Central memory CD4-positive, alpha-beta T cell (primary cell): ENCODE measurements around the gene NMT1.

ENCODE experiments used
- DNase-seq: peaks from one replicate; pipeline ENCODE4 v3.0.0; 2022
- total RNA-seq, 3 experiments: gene quantifications; one replicate each; lab custom pipeline; 2026; lab: John Stamatoyannopoulos, UW

NMT1 gene
- 89.7 to 246 (median 156) reads per million in 3 experiments for total RNA-seq

GRCh38 chr17:45060797-45061605 lies at the start of gene NMT1:
NMT1 (plus strand) TSS chr17:45061317; CDS start chr17:45061330, 13 bp downstream.
- peak; percentile 97 for DNase-seq

GRCh38 chr17:45011767-45012166 lies 49.4 kb upstream of the NMT1 start:
- DNase-seq = no peak

GRCh38 chr17:45013021-45013997 lies 47.8 kb upstream of the NMT1 start:
- DNase-seq = no peak

- DNase-seq = no peak
Observed at GRCh38 chr17:45016237-45016636, 44.9 kb upstream of the NMT1 start.

- DNase-seq = no peak
Observed at GRCh38 chr17:45016823-45017222, 44.3 kb upstream of the NMT1 start.

GRCh38 chr17:45018514-45018847 lies 42.6 kb upstream of the NMT1 start:
- no peak for DNase-seq

GRCh38 chr17:45018848-45019711 lies 42.0 kb upstream of the NMT1 start:
- DNase-seq = peak; percentile 10

GRCh38 chr17:45020354-45021138 lies 40.6 kb upstream of the NMT1 start:
- DNase-seq = no peak

GRCh38 chr17:45021607-45022287 lies 39.4 kb upstream of the NMT1 start:
- DNase-seq = peak; percentile 55

GRCh38 chr17:45022288-45022648 lies 38.8 kb upstream of the NMT1 start:
- DNase-seq = no peak

GRCh38 chr17:45022655-45023339 lies 38.3 kb upstream of the NMT1 start:
- DNase-seq = no peak

GRCh38 chr17:45029096-45029495 lies 32.0 kb upstream of the NMT1 start:
- DNase-seq = no peak

GRCh38 chr17:45029758-45030423 lies 31.2 kb upstream of the NMT1 start:
- DNase-seq = no peak

GRCh38 chr17:45030733-45031132 lies 30.4 kb upstream of the NMT1 start:
- DNase-seq = no peak

- no peak for DNase-seq
Observed at GRCh38 chr17:45031231-45032173, 29.6 kb upstream of the NMT1 start.

- DNase-seq = no peak
Observed at GRCh38 chr17:45032174-45032541, 29.0 kb upstream of the NMT1 start.

GRCh38 chr17:45034599-45034998 lies 26.5 kb upstream of the NMT1 start:
- no peak for DNase-seq

- DNase-seq = no peak
Observed at GRCh38 chr17:45035848-45036247, 25.3 kb upstream of the NMT1 start.

- no peak for DNase-seq
Observed at GRCh38 chr17:45036691-45037090, 24.4 kb upstream of the NMT1 start.
